Stomach (tissue), 9 donors: Measurements from ENCODE around the gene KIAA0513. TPM values are rescaled to one million over a fixed set of nuclear protein-coding genes. Genes with fewer than 3 reads are reported as not detected.

Experiments used
- DNase-seq, 2 donors: peaks; one replicate each; pipeline versions ENCODE4 v3.0.0 to v3.0.0-alpha.2; 2013 to 2019
- H3K27ac ChIP-seq, 5 donors: fragments of 200-600 bp in 4 of 5; sonication (generic) in 4 of 5; one replicate each; pipeline ENCODE4 v1.5.1; 2013 to 2019; ENCODE audit warnings: mild to moderate bottlenecking in 1 of 5, moderate library complexity in 1 of 5
- H3K27me3 ChIP-seq, 3 donors: fragments of 200-600 bp; sonication (generic); one replicate each; pipeline ENCODE4 v1.5.1; 2017 to 2019; ENCODE audit warnings: mixed run types in 1 of 3
- H3K36me3 ChIP-seq, 4 donors: fragments of 200-600 bp; sonication (generic); 1 replicate in 3 of 4; 2 replicates in 1 of 4; pipeline ENCODE4 v1.5.1; 2016 to 2019
- H3K4me1 ChIP-seq, 4 donors: fragments of 200-600 bp; sonication (generic); one replicate each; pipeline ENCODE4 v1.5.1; 2016 to 2019
- H3K4me3 ChIP-seq, 4 donors: fragments of 200-600 bp; sonication (generic) in 3 of 4; one replicate each; pipeline ENCODE4 v1.5.1; 2016 to 2019; ENCODE audit warnings: mild to moderate bottlenecking in 1 of 4
- H3K9me3 ChIP-seq, 4 donors: fragments of 200-600 bp; sonication (generic); one replicate each; pipeline ENCODE4 v1.5.1; 2016 to 2019
- EP300 ChIP-seq: sonication (generic); formaldehyde crosslinking; IDR thresholded peaks from one replicate; pipeline ENCODE4 v1.6.1; 2017; ENCODE audit warnings: antibody characterized with exemption
- POLR2A ChIP-seq, 4 donors: fragments of 450-650 bp; IDR thresholded peaks; one replicate each; pipeline ENCODE4 v1.6.1; 2016; ENCODE audit warnings: antibody characterized with exemption in 4 of 4, control low read depth in 2 of 4, mild to moderate bottlenecking in 1 of 4, moderate library complexity in 1 of 4
- POLR2AphosphoS5 ChIP-seq, 3 donors: sonication (generic); formaldehyde crosslinking; IDR thresholded peaks; one replicate each; pipeline ENCODE4 v1.6.1; 2016; ENCODE audit warnings: antibody characterized with exemption in 3 of 3
- WGBS, 5 donors: extraction: QIAGEN DNeasy Blood & Tissue Kit in 3 of 5; methylation state at CpG; one replicate each; pipeline versions ENCODE4 v1.1.5 to v1.1.7; 2013 to 2018; 5-methylcytosine and 5-hydroxymethylcytosine counted together
- intact Hi-C: fragments of 100-400 bp; cut with DNase I; formaldehyde crosslinking; loops from one replicate; pipeline ENCODE4 v1.15.1; 2023; ENCODE audit warnings: low total_unique reads
- polyA plus RNA-seq, 3 donors: library from polyadenylated mRNA; stranded (reverse); fragments of 200-250 nt; gene quantifications; one replicate each; pipeline ENCODE4 v1.2.3, GENCODE V29; 2013
- total RNA-seq, 5 donors: library from RNA; depleted of rRNA; stranded (reverse); fragments of >200 nt; gene quantifications; one replicate each; pipeline versions ENCODE4 v1.1.0 to v1.2.3, GENCODE V29; 2014 to 2016
- TF ChIP-seq, protein P1 (sequence below), 7 experiments: fragments of 450-650 bp in 4 of 7; fragments of 200-600 bp in 3 of 7; sonication (generic) in 3 of 7; IDR thresholded peaks; one replicate each; pipeline ENCODE4 v1.5.1; 2016 to 2019; ENCODE audit warnings: antibody characterized with exemption in 7 of 7, control low read depth in 2 of 7, mild to moderate bottlenecking in 1 of 7
- donor health status: healthy with polysubstance abuse.
- donor health status: Bipolar disorder and iron deficiency.
- donor health status: healthy.

KIAA0513 gene
- total and polyA plus RNA-seq, 8 donors = 3.6 to 40.6 (median 14.9) TPM

DNA sequence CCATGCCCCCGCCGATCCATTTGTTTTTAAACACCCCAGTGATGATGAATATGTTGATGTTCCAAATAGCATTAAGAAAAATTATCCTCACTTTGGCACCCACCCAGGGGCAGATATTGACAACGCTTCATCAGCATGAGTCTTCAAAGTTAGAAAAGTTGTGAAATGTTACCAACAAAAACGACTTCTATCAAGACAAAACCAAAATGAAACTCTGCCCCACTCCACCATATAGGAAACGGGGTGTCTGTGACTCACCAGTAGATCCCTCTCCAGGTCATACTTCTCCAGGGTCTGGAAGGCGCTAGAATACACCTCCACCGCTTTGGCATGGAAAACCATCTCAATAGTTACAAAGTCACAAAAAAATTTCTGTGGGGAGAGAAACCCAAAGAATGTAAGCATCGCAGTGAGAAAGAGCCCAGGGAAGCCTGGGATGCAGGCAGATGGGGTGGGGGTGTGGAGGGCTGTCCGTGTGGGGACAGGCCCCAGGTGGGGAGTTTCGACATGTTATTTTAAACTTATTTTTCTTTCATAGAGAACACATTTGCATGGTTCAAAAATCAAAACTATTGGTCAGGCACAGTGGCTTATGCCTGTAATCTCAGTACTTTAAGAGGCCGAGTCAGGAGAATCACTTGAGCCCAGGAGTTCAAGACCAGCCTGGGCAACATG lies 74.5 kb downstream of the KIAA0513 start:
- 77 to 83% (median 80%) methylated on average over 11 of the region's 11 CpGs for whole genome bisulfite sequencing, 5 donors
- no peak for DNase-seq
- H3K36me3 ChIP-seq = no peaks in the 10 kb centered on the region

GRCh38 chr16:85103114-85104079 lies 75.8 kb downstream of the KIAA0513 start:
- intact Hi-C loops = no loop called here
- no peak for TF ChIP-seq POLR2AphosphoS5 (IDR thresholded peaks at IDR 0.05)
- TF ChIP-seq, protein P1, sequence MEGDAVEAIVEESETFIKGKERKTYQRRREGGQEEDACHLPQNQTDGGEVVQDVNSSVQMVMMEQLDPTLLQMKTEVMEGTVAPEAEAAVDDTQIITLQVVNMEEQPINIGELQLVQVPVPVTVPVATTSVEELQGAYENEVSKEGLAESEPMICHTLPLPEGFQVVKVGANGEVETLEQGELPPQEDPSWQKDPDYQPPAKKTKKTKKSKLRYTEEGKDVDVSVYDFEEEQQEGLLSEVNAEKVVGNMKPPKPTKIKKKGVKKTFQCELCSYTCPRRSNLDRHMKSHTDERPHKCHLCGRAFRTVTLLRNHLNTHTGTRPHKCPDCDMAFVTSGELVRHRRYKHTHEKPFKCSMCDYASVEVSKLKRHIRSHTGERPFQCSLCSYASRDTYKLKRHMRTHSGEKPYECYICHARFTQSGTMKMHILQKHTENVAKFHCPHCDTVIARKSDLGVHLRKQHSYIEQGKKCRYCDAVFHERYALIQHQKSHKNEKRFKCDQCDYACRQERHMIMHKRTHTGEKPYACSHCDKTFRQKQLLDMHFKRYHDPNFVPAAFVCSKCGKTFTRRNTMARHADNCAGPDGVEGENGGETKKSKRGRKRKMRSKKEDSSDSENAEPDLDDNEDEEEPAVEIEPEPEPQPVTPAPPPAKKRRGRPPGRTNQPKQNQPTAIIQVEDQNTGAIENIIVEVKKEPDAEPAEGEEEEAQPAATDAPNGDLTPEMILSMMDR (IDR thresholded peaks at IDR 0.05) = no peak
- no peak overlapping the region for H3K27ac ChIP-seq
- 81 to 89% (median 87%) methylated on average over 22 to 23 of the region's 23 CpGs for WGBS, 5 donors
- no peaks in the 10 kb centered on the region for H3K27me3 ChIP-seq
- DNase-seq = no peak
- H3K9me3 ChIP-seq = no peaks in the 10 kb centered on the region
- peaks cover 0 to 7% (median 0%) of the 10 kb centered on the region in 4 donors for H3K4me1 ChIP-seq
- no peak overlapping the region for H3K4me3 ChIP-seq
- H3K36me3 ChIP-seq = no peaks in the 10 kb centered on the region

More for the DNA sequence above, 74.5 kb downstream of the KIAA0513 start:
- no peaks in the 10 kb centered on the region for H3K9me3 ChIP-seq
- H3K4me1 ChIP-seq = peaks cover 0 to 7% (median 0%) of the 10 kb centered on the region in 4 donors
- no peak overlapping the region for H3K4me3 ChIP-seq
- intact Hi-C loops = no loop called here
- TF ChIP-seq, protein P1 (IDR thresholded peaks at IDR 0.05) = no peak
- TF ChIP-seq POLR2A (IDR thresholded peaks at IDR 0.05) (no peak), EP300 (no peak), POLR2AphosphoS5 (IDR thresholded peaks at IDR 0.05) (no peak)
- no peak overlapping the region for H3K27ac ChIP-seq
- H3K27me3 ChIP-seq = peaks cover 0 to 9% (median 0%) of the 10 kb centered on the region in 3 donors

- H3K27me3 ChIP-seq = no peaks in the 10 kb centered on the region
- H3K4me3 ChIP-seq = no peak overlapping the region
- H3K9me3 ChIP-seq = no peaks in the 10 kb centered on the region
- 84 to 89% (median 86%) methylated on average over 12 of the region's 12 CpGs for WGBS, 5 donors
- H3K4me1 ChIP-seq = peaks cover 0 to 7% (median 0%) of the 10 kb centered on the region in 4 donors
- DNase-seq = no peak
- no peak for TF ChIP-seq POLR2A (IDR thresholded peaks at IDR 0.05)
- no peak for TF ChIP-seq POLR2AphosphoS5 (IDR thresholded peaks at IDR 0.05)
- TF ChIP-seq, protein P1 (IDR thresholded peaks at IDR 0.05) = no peak
- TF ChIP-seq EP300 = no peak
- intact Hi-C loops = no loop called here
- H3K27ac ChIP-seq = no peak overlapping the region
- no peaks in the 10 kb centered on the region for H3K36me3 ChIP-seq
Measured at GRCh38 chr16:85104147-85104546, 76.6 kb downstream of the KIAA0513 start.

GRCh38 chr16:85104821-85105391 lies 77.3 kb downstream of the KIAA0513 start:
- Histone ChIP-seq H3K27ac (no peak overlapping the region), H3K4me3 (no peak overlapping the region), H3K27me3 (no peaks in the 10 kb centered on the region), H3K9me3 (no peaks in the 10 kb centered on the region), H3K36me3 (no peaks in the 10 kb centered on the region), H3K4me1 (peaks cover 0 to 7% (median 0%) of the 10 kb centered on the region in 4 donors)
- peak in 1 of 2 donors; percentile 46 for DNase-seq
- 46 to 68% (median 64%) methylated on average over 6 to 11 of the region's 11 CpGs for WGBS, 5 donors
- TF ChIP-seq POLR2AphosphoS5 (IDR thresholded peaks at IDR 0.05) (no peak), POLR2A (IDR thresholded peaks at IDR 0.05) (no peak), EP300 (no peak)
- TF ChIP-seq, protein P1 (IDR thresholded peaks at IDR 0.05) = no peak
- intact Hi-C loops = no loop called here
